HG03095 (cell line): Measurements from ENCODE around the gene DMRTC1B.
"Not testable (repeated sequence)": the region's sequence is repeated elsewhere in the genome, so short reads cannot be mapped to it uniquely, and the experiment has no call there.

Source experiments
- ATAC-seq: cut with Tn5 transposase; IDR thresholded peaks from one replicate; pipeline ENCODE4 v1.9.1; 2021; ENCODE audit warnings: moderate library complexity; ENCODE audit not compliant: unreplicated experiment

Gene DMRTC1B, protein sequence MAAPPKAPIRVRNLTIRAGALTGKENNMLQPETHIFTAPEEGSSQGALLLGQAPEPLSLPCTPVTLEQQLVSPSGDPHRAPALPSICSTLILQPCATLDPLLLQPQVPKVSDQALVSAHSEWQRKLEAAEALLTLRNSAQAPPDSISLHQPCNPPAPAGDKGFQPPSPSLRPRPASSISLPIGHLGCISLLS

DNA sequence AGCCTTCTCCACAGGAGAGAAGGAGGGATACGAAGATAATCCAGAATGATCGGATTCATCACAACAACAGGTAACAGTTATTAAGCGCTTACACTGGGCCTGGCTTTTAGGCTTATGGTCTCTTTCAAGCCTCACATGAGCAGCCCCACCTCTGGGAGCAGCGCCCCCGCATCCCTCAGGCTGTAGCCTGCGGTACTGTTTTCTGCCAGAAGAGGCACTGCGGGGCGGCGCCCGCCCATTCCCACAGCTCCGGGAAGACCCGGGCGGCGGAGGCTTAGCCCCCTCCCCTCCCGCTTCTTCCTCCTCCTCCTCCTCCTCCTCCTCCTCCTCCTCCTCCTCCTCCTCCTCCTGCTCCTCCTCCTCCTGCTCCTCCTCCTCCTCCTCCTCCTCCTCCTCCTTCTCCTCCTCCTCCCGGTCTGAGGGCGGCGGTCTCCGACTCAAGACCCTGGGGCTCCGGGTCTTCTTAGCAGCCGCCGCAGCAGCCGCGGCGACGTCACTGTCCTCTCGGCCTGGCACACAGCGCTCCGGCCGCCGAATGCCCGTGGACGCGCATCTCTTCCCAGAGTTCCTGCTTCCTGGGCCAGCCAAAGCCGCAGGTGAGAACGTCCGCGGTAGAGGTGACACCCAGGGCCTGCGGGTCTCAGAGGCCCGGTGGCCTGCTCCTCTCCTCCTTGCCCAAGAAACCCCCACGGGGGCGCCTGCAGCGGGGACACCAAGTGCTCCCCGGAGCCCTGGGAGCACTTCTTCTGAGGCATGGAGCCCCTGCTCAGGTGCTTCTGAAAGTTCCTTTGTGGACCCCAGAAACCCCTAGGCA, at the start of gene DMRTC1B:
Gene DMRTC1B, plus strand, starts transcription at position 238 of the 814 bp plus-strand sequence. CDS start 68,246 bp downstream, outside the sequence.
- ATAC-seq: peak; percentile 82

DNA sequence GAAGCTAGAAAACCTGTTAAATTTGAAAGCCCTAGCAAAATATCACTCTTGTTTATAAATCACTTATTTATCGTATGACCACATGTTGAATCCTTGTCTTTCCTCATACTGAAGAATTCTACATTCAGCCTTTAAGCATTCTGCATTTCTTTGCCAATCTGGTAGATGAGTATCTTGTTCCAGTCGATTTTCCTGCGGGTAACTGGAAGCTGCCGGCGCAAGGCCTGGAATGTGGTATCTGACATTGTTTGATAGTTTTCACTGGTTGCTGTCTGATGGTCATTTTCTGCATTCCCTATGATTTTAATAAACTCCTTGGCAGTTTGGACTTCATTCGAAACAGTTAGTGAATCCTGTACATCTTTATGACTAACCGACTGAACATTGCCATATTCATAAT, 48.8 kb upstream of the DMRTC1B start:
- no peak for ATAC-seq

DNA sequence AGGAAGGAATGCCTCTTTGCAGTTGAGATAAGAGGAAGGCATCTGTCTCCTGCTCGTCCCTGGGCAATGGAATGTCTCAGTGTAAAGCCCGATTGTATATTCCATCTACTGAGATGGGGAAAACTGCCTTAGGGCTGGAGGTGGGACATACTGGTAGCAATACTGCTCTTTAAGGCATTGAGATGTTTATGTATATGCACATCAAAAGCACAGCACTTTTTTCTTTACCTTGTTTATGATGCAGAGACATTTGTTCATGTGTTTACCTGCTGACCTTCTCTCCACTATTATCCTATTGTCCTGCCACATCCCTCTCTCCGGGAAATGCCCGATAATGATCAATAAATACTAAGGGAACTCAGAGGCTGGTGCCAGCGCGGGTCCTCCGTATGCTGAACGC, 43.1 kb upstream of the DMRTC1B start:
- ATAC-seq: not testable (repeated sequence)

DNA sequence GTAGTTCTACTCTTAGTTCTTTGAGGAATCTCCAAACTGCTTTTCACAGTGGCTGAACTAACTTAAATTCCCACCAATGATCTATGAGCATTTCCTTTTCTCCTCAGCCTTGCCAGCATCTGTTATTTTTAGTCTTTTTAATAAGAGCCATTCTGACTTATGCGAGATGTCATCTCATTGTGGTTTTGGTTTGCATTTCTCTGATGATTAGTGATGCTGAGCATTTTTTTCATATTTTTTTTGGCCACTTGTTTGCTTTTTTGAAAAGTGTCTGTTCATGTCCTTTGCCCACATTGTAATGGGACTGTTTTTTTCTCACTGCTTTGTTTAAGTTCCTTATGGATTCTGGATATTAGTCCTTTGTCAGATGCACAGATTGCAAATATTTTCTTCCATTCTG, 41.1 kb upstream of the DMRTC1B start:
- no peak for ATAC-seq

DNA sequence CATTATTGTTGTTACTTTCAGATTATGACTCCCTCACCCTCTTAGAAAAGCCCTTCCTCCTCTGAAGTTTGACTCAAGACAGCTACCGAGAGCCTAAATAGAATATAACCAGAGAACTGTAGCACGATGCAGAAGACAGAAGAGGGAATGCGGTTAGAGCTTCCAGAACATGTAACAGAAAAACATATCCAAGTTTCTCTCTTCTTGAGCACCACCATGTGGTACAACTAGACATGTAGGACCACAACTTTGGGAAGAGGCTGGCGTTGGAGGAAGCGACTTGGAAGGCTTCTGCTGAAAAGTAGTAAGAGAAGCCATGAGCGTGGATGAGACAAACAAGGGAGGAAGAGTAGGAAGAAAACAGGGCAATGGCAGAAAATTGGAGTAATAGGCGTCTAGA, 31.1 kb upstream of the DMRTC1B start:
- ATAC-seq: not testable (repeated sequence)

DNA sequence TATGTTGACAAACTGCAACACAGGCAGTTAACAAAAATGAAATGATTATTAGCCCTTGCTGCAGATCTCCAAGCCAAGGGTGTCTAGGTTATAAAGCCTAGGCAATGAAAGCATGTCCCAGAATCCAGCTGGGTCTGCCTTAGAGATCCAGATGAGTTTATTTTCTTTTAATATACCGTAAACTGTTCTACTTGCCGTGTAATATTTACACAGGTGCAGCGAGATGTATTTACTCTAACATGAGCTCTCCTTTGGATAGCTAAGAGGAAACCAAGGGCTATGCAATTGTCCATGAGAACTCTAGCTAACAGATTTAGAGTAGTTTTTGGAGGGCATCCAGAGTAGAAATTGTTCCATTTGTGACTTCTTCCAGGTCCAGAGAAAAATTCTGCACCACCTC, 28.1 kb upstream of the DMRTC1B start:
- ATAC-seq: not testable (repeated sequence)

GRCh38 chrX:72760454-72760853, 16.2 kb upstream of the DMRTC1B start:
- ATAC-seq: not testable (repeated sequence)

- ATAC-seq: not testable (repeated sequence)
Measured at GRCh38 chrX:72777467-72777790, 739 bp downstream of the DMRTC1B start.

GRCh38 chrX:72778146-72778545, 1.5 kb downstream of the DMRTC1B start:
- ATAC-seq: not testable (repeated sequence)

DNA sequence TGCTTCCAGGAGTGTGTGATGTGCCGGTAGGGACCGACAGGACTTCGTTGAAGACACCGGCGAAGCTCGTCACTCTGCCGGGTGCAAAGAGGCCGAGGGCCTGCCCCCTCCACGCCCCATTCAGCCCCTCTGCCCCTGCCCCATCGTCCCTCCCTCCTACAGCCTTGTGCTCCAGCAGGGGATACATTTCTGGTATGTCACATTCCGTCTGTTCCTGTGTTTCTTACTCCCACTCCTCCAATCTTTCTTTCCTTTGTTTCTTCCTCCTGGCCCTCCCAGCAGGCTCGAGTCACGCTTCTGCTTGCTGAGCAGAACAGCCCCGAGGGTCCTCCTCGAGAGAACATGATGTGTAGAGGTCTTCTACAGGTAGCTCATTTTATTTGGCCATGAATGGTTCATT, 5.9 kb downstream of the DMRTC1B start, which contains the start of gene FAM236B:
Gene FAM236B, minus strand, starts transcription at position 101 of the 400 bp plus-strand sequence. Its CDS starts 100 bp downstream, at position 1.
- ATAC-seq: not testable (repeated sequence)

GRCh38 chrX:72783365-72783936, 6.8 kb downstream of the DMRTC1B start:
- ATAC-seq: not testable (repeated sequence)

DNA sequence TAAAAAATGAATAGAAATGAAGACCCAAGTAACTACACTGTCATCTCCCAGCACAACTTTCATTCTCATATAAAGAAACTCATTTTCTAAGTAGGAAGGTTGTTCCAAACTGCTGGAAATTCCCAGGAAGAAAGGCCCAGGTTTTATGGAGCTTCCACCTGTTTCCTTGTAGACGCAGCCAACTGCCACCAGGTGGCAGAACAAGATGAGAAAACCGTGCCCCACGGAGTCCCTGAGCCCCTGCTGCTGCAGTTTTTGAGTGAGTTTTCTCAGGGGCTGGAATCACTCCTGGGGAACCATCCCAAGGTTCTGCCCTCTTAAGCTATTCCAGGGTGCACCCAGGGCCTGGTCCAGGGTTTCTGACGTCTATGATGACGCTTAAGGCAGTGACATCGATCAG, 7.3 kb downstream of the DMRTC1B start:
- ATAC-seq: not testable (repeated sequence)

GRCh38 chrX:72788142-72788541, 11.5 kb downstream of the DMRTC1B start:
- ATAC-seq: not testable (repeated sequence)

DNA sequence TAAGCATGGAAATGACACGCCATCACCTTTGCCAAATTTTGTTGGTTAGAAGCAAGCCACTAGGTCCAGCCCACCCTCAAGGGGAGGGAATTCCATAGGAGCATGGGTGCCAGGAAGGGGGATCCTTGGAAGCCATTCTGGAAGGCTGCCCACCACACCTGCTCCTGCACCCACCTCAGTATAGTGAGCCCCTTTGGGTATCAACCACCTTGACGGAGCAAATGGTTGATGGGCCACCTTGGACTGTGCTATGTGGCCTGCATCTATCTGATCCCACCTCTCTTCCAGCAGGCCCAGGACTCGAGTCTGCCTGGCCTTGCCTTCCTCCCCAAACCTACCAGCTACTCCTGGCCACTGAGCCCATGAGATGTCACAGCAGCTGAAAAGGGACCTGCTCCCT, 13.7 kb downstream of the DMRTC1B start:
- not testable (repeated sequence) for ATAC-seq

- ATAC-seq: not testable (repeated sequence)
Measured at GRCh38 chrX:72808110-72808509, 31.4 kb downstream of the DMRTC1B start, which contains the start of gene FAM236D. Gene FAM236D (minus strand): TSS chrX:72808210. CDS start chrX:72808110, 100 bp downstream.

GRCh38 chrX:72830701-72831100, 54.0 kb downstream of the DMRTC1B start:
- not testable (repeated sequence) for ATAC-seq

DNA sequence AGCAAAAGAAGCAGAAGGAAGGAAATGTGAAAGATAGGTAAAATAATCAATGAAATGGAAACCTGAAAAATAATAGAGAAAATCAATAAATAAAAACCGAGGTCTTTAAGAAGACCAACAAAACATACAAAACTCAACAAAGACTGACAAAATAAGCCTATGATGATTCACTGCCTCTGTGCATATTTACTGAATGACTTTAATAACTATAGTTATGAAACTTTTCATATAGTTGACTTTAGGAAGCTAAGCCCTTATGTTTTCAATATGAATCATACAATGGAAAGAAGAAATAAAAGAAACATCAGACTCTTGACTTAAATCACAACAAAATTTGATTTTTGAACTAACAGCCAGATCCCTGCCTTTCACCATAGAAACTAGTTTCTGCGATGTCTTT, 60.8 kb downstream of the DMRTC1B start:
- not testable (repeated sequence) for ATAC-seq

DNA sequence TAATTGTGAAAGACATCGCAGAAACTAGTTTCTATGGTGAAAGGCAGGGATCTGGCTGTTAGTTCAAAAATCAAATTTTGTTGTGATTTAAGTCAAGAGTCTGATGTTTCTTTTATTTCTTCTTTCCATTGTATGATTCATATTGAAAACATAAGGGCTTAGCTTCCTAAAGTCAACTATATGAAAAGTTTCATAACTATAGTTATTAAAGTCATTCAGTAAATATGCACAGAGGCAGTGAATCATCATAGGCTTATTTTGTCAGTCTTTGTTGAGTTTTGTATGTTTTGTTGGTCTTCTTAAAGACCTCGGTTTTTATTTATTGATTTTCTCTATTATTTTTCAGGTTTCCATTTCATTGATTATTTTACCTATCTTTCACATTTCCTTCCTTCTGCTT, 106.2 kb downstream of the DMRTC1B start:
- ATAC-seq: not testable (repeated sequence)

- ATAC-seq: not testable (repeated sequence)
Measured at GRCh38 chrX:72889740-72890139, 113.0 kb downstream of the DMRTC1B start.
